K562 (cell line): ENCODE data around the gene YIPF5. TPM values are rescaled to one million over a fixed set of nuclear protein-coding genes. Genes with fewer than 3 reads are reported as not detected.
A peak's percentile ranks its signal among the peaks of the same experiment; 100 is the strongest.

Experiments
- HCFC1 ChIP-seq: IDR thresholded peaks from 2 replicates; pipeline ENCODE4 v1.6.1; 2012; ENCODE audit warnings: low read depth, low read length, improper control_type of control experiment
- HNRNPK ChIP-seq: fragments of 200-400 bp; formaldehyde crosslinking; IDR thresholded peaks from one replicate; pipeline ENCODE4 v1.6.1; 2018; ENCODE audit warnings: mild to moderate bottlenecking, low read depth, low read length; ENCODE audit not compliant: poor library complexity, severe bottlenecking
- NUFIP1 ChIP-seq: fragments of 450-650 bp; IDR thresholded peaks from 2 replicates; pipeline ENCODE4 v1.6.1; 2018; ENCODE audit not compliant: partially characterized antibody
- PURB ChIP-seq: sonication (generic); formaldehyde crosslinking; IDR thresholded peaks from 2 replicates; pipeline ENCODE4 v1.9.0; 2021; ENCODE audit warnings: low read depth, mild to moderate bottlenecking, missing genetic modification reagents
- STAT5B ChIP-seq: fragments of 250-450 bp; sonication (Bioruptor Pico); IDR thresholded peaks from 2 replicates; pipeline ENCODE4 v1.8.0; 2021; ENCODE audit warnings: mild to moderate bottlenecking, inconsistent platforms
- XRCC3 ChIP-seq: fragments of 450-650 bp; IDR thresholded peaks from 2 replicates; pipeline ENCODE4 v1.6.1; 2017; ENCODE audit warnings: mild to moderate bottlenecking, moderate library complexity
- YBX1 ChIP-seq: fragments of 450-650 bp; IDR thresholded peaks from 2 replicates; pipeline ENCODE4 v1.7.1; 2016; ENCODE audit warnings: mild to moderate bottlenecking
- ZNF197 ChIP-seq: fragments of 200-800 bp; sonication (Bioruptor generic); IDR thresholded peaks from 2 replicates; pipeline ENCODE4 v1.6.1; 2016; ENCODE audit warnings: low read depth, missing genetic modification characterization, missing compliant biosample characterization
- ZNF79 ChIP-seq: fragments of 250-450 bp; sonication (Bioruptor Pico); IDR thresholded peaks from 2 replicates; pipeline ENCODE4 v1.4.0; 2020; ENCODE audit warnings: low read depth, mild to moderate bottlenecking, moderate library complexity
- polyA plus RNA-seq, 8 experiments: library from polyadenylated mRNA; depleted of rRNA in 4 of 8; stranded (reverse) in 5 of 8; unstranded in 3 of 8; fragments of >200 nt; fragmentation: Nextera tagmentation in 2 of 8; fragmentation: Illumina TruSeq in 1 of 8; extraction: Ambion mirVana in 2 of 8; extraction: Trizol in 1 of 8; gene quantifications; 2 replicates each; pipeline versions ENCODE4 v1.2.1 to v1.2.3, GENCODE V29; 2011 to 2014; ENCODE audit warnings: inconsistent platforms in 1 of 8, missing spikeins in 1 of 8
- total RNA-seq, 7 experiments: library from RNA; depleted of rRNA in 6 of 7; stranded (reverse); fragments of >200 nt in 6 of 7; fragmentation: Illumina TruSeq in 2 of 7; extraction: Trizol in 2 of 7; gene quantifications; 2 replicates each; pipeline versions ENCODE4 v1.2.1 to v1.2.3, GENCODE V29; 2011 to 2021; ENCODE audit warnings: low replicate concordance in 1 of 7
- TF ChIP-seq, protein P1 (sequence below): fragments of 450-650 bp; formaldehyde crosslinking; IDR thresholded peaks from 2 replicates; pipeline ENCODE4 v1.4.0; 2022; ENCODE audit warnings: missing genetic modification characterization
- TF ChIP-seq, protein P2 (sequence below): sonication (generic); formaldehyde crosslinking; IDR thresholded peaks from 2 replicates; pipeline ENCODE4 v1.8.1; 2023; ENCODE audit warnings: mild to moderate bottlenecking, missing genetic modification reagents
- TF ChIP-seq, protein P3 (sequence below): fragments of 250-450 bp; sonication (Bioruptor Pico); IDR thresholded peaks from 2 replicates; pipeline ENCODE4 v1.8.0; 2021; ENCODE audit warnings: moderate library complexity, mild to moderate bottlenecking, inconsistent platforms
- TF ChIP-seq, protein P4 (sequence below): sonication (generic); formaldehyde crosslinking; IDR thresholded peaks from 2 replicates; pipeline ENCODE4 v1.8.0; 2022; ENCODE audit warnings: mild to moderate bottlenecking, missing genetic modification reagents
- TF ChIP-seq, protein P5 (sequence below): fragments of 250-450 bp; sonication (Bioruptor Pico); IDR thresholded peaks from 2 replicates; pipeline ENCODE4 v1.8.0; 2022; ENCODE audit warnings: moderate library complexity, mild to moderate bottlenecking, inconsistent platforms
- TF ChIP-seq, protein P6 (sequence below): sonication (generic); formaldehyde crosslinking; IDR thresholded peaks from 2 replicates; pipeline ENCODE4 v1.8.0; 2023; ENCODE audit warnings: missing genetic modification reagents, mild to moderate bottlenecking, borderline replicate concordance

Gene YIPF5
- total and polyA plus RNA-seq, 9 of the 15 experiments (the other 6 are each of a cell fraction or from before 2014, with no cell fraction given), result 12.1 to 52.9 (median 33.7) TPM

DNA sequence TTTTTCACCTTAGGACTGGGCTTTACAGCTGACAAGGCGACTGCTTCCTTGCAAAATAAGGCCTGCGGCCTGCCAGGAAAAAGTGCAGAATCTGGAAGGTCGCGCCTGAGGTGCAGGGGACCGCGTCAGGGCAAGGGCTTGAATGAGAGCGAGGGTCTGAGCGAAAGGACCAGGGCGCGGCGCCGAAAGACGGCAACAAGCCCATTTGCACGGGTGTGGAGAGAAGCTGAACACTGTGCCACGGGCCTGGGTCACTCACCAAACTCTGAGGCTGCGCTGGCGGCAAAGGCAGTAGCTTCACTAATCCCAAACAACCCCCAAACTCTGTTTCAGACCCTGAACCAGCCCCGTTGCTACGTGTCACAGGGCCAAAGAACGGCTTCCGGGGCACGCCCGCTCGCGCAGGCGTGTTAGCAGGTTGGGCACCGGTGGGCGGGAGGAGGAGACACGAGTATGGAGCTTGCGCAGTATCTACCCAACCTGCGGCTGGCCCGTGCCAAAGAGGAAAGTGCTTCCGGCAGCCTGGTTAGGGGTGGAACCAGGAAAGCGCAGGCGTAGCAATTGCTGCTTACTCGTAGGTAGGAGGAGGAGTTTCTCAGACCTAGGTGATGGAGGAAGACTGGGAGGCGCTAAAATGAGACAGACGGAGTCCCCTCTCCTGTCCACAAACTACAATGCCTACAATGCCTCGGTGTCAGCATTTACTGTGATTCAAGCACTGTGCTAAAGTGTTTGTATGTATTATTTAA is at the start of gene YIPF5, which contains the start of gene KCTD16 (continued):
- TF ChIP-seq, protein P1, sequence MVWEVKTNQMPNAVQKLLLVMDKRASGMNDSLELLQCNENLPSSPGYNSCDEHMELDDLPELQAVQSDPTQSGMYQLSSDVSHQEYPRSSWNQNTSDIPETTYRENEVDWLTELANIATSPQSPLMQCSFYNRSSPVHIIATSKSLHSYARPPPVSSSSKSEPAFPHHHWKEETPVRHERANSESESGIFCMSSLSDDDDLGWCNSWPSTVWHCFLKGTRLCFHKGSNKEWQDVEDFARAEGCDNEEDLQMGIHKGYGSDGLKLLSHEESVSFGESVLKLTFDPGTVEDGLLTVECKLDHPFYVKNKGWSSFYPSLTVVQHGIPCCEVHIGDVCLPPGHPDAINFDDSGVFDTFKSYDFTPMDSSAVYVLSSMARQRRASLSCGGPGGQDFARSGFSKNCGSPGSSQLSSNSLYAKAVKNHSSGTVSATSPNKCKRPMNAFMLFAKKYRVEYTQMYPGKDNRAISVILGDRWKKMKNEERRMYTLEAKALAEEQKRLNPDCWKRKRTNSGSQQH (CRISPR knock-in tag), result no peak
- TF ChIP-seq ZNF79, result no peak
- TF ChIP-seq ZNF197 (CRISPR knock-in tag), result no peak
- TF ChIP-seq HCFC1, result peak; percentile 69
- TF ChIP-seq, protein P2, sequence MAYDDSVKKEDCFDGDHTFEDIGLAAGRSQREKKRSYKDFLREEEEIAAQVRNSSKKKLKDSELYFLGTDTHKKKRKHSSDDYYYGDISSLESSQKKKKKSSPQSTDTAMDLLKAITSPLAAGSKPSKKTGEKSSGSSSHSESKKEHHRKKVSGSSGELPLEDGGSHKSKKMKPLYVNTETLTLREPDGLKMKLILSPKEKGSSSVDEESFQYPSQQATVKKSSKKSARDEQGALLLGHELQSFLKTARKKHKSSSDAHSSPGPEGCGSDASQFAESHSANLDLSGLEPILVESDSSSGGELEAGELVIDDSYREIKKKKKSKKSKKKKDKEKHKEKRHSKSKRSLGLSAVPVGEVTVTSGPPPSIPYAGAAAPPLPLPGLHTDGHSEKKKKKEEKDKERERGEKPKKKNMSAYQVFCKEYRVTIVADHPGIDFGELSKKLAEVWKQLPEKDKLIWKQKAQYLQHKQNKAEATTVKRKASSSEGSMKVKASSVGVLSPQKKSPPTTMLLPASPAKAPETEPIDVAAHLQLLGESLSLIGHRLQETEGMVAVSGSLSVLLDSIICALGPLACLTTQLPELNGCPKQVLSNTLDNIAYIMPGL, result no peak
- TF ChIP-seq, protein P3, sequence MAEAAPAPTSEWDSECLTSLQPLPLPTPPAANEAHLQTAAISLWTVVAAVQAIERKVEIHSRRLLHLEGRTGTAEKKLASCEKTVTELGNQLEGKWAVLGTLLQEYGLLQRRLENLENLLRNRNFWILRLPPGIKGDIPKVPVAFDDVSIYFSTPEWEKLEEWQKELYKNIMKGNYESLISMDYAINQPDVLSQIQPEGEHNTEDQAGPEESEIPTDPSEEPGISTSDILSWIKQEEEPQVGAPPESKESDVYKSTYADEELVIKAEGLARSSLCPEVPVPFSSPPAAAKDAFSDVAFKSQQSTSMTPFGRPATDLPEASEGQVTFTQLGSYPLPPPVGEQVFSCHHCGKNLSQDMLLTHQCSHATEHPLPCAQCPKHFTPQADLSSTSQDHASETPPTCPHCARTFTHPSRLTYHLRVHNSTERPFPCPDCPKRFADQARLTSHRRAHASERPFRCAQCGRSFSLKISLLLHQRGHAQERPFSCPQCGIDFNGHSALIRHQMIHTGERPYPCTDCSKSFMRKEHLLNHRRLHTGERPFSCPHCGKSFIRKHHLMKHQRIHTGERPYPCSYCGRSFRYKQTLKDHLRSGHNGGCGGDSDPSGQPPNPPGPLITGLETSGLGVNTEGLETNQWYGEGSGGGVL (CRISPR knock-in tag), result no peak
- TF ChIP-seq, protein P4, sequence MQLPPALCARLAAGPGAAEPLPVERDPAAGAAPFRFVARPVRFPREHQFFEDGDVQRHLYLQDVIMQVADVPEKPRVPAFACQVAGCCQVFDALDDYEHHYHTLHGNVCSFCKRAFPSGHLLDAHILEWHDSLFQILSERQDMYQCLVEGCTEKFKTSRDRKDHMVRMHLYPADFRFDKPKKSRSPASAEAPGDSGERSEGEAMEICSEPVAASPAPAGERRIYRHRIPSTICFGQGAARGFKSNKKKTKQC, result no peak
- TF ChIP-seq, protein P5, sequence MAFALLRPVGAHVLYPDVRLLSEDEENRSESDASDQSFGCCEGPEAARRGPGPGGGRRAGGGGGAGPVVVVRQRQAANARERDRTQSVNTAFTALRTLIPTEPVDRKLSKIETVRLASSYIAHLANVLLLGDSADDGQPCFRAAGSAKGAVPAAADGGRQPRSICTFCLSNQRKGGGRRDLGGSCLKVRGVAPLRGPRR, result no peak
- no peak for TF ChIP-seq PURB (CRISPR knock-in tag)
- no peak for TF ChIP-seq NUFIP1
- TF ChIP-seq YBX1, result no peak
- TF ChIP-seq, protein P6, sequence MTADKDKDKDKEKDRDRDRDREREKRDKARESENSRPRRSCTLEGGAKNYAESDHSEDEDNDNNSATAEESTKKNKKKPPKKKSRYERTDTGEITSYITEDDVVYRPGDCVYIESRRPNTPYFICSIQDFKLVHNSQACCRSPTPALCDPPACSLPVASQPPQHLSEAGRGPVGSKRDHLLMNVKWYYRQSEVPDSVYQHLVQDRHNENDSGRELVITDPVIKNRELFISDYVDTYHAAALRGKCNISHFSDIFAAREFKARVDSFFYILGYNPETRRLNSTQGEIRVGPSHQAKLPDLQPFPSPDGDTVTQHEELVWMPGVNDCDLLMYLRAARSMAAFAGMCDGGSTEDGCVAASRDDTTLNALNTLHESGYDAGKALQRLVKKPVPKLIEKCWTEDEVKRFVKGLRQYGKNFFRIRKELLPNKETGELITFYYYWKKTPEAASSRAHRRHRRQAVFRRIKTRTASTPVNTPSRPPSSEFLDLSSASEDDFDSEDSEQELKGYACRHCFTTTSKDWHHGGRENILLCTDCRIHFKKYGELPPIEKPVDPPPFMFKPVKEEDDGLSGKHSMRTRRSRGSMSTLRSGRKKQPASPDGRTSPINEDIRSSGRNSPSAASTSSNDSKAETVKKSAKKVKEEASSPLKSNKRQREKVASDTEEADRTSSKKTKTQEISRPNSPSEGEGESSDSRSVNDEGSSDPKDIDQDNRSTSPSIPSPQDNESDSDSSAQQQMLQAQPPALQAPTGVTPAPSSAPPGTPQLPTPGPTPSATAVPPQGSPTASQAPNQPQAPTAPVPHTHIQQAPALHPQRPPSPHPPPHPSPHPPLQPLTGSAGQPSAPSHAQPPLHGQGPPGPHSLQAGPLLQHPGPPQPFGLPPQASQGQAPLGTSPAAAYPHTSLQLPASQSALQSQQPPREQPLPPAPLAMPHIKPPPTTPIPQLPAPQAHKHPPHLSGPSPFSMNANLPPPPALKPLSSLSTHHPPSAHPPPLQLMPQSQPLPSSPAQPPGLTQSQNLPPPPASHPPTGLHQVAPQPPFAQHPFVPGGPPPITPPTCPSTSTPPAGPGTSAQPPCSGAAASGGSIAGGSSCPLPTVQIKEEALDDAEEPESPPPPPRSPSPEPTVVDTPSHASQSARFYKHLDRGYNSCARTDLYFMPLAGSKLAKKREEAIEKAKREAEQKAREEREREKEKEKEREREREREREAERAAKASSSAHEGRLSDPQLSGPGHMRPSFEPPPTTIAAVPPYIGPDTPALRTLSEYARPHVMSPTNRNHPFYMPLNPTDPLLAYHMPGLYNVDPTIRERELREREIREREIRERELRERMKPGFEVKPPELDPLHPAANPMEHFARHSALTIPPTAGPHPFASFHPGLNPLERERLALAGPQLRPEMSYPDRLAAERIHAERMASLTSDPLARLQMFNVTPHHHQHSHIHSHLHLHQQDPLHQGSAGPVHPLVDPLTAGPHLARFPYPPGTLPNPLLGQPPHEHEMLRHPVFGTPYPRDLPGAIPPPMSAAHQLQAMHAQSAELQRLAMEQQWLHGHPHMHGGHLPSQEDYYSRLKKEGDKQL, result no peak
- TF ChIP-seq XRCC3, result no peak
- TF ChIP-seq STAT5B, result no peak
- no peak for TF ChIP-seq HNRNPK
